Keratinocyte (primary cell): ENCODE results near the gene CACNA1I.

Experiments used
- CTCF ChIP-seq, 3 experiments: IDR thresholded peaks in 1 of 3; conservative IDR thresholded peaks in 1 of 3; optimal IDR thresholded peaks in 1 of 3; 2 replicates in 2 of 3; 3 replicates in 1 of 3; pipeline versions ENCODE3 to v1.5.1; 2011; ENCODE audit warnings: low read length in 3 of 3, mild to moderate bottlenecking in 3 of 3, moderate library complexity in 2 of 3, control low read depth in 1 of 3, inconsistent platforms in 1 of 3; ENCODE audit not compliant: insufficient read depth in 2 of 3; ENCODE audit errors: extremely low read depth in 1 of 3
- EZH2 ChIP-seq: IDR thresholded peaks from one replicate; pipeline ENCODE4 v1.6.1; 2012; ENCODE audit warnings: inconsistent platforms, mild to moderate bottlenecking, low read length, moderate library complexity

- TF ChIP-seq CTCF (optimal IDR thresholded peaks at IDR 0.05 in 1 of 3, IDR thresholded peaks at IDR 0.05 in 1 of 3, conservative IDR thresholded peaks at IDR 0.05 in 1 of 3; ENCODE audit: extremely low read depth in 1 of 3, insufficient read depth in 2 of 3, low read length in 3 of 3), result no peak
- no peak for TF ChIP-seq EZH2
Measured at GRCh38 chr22:39685336-39686177, 115.0 kb downstream of the CACNA1I start.
